ENCODE measurements around the gene TBX15. TPM values are rescaled to one million over a fixed set of nuclear protein-coding genes. Genes with fewer than 3 reads are reported as not detected.
A peak's percentile ranks its signal among the peaks of the same experiment; 100 is the strongest.

TBX15 gene
- total and polyA plus RNA-seq, 9 of the 15 experiments (the other 6 are each of a cell fraction or from before 2014, with no cell fraction given), result 0.03 to 3.4 (median 2.3) TPM

- no peak for TF ChIP-seq ZNF263 (CRISPR knock-in tag; IDR thresholded peaks at IDR 0.05; ENCODE audit: borderline replicate concordance)
- TF ChIP-seq STAT5A (IDR thresholded peaks at IDR 0.05; ENCODE audit: borderline replicate concordance, low read length), result no peak
- TF ChIP-seq POLR2B (IDR thresholded peaks at IDR 0.05; ENCODE audit: low read depth, partially characterized antibody), result no peak
- 0 out of 2 replicates have a peak, but pooled peaks have one; percentile 6 for TF ChIP-seq ELF4 (CRISPR knock-in tag; IDR thresholded peaks at IDR 0.05)
- TF ChIP-seq CBX8 (IDR thresholded peaks at IDR 0.05; ENCODE audit: borderline replicate concordance, extremely low read depth, low read depth, low read length, poor library complexity, severe bottlenecking), result no peak
- TF ChIP-seq DEAF1 (CRISPR knock-in tag; IDR thresholded peaks at IDR 0.05), result peak; percentile 39
- TF ChIP-seq PHF21A (IDR thresholded peaks at IDR 0.05; ENCODE audit: borderline replicate concordance, low read depth), result no peak
- TF ChIP-seq CBFA2T3 (IDR thresholded peaks at IDR 0.05), result no peak
- 0 out of 4 replicates have a peak, but pooled peaks of 1 of the 2 experiments have one; percentile 57 for TF ChIP-seq ARNT (IDR thresholded peaks at IDR 0.05)
- peak; percentile 76; the same call in 1 of the 2 replicates for TF ChIP-seq ZNF644 (tag; IDR thresholded peaks at IDR 0.05; ENCODE audit: low read depth)
- no peak for TF ChIP-seq LCOR (CRISPR knock-in tag; IDR thresholded peaks at IDR 0.05)
- no peak for TF ChIP-seq CLOCK (CRISPR knock-in tag; IDR thresholded peaks at IDR 0.05; ENCODE audit: borderline replicate concordance)
- TF ChIP-seq REST (IDR thresholded peaks at IDR 0.05; ENCODE audit: borderline replicate concordance), result no peak
- peak; percentile 53; the same call in 1 of the 2 replicates for TF ChIP-seq REST (CRISPR knock-in tag; IDR thresholded peaks at IDR 0.05; ENCODE audit: low read depth)
Measured at GRCh38 chr1:118963456-118964430, 24.4 kb downstream of the TBX15 start (continued).
